IPS-18c (cell line): Measurements from ENCODE around the gene IL3.

Experiments
- H3K4me3 ChIP-seq: 2 replicates; pipeline ENCODE4 v1.7.0; 2013; ENCODE audit warnings: low read depth, mild to moderate bottlenecking, low read length, moderate library complexity; ENCODE audit not compliant: insufficient read depth
- H3K9me3 ChIP-seq: one replicate; pipeline ENCODE4 v1.6.1; 2013; ENCODE audit warnings: mild to moderate bottlenecking, low read length, moderate library complexity; ENCODE audit not compliant: control insufficient read depth, insufficient read depth

The IL3 gene

DNA sequence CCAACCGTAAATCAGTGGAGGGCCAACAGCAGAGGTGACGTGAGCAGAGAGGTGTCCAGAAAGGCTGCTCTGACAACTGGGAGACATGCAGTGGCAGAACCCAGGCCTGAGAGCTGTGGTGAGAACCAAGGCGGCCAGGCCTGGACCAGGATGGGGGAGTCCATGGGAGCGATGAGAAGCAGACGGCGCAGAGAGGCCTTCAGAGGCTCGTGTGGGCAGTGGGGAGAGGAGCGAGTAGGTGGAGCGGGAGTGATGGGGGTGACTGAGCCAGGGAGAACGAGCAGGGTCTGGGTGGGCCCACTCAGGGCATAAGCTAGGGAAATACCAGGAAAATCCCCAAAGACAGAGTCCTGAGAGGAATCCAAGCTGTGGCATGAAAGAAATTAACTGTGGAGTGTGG, 7.9 kb upstream of the IL3 start:
- H3K9me3 ChIP-seq: peaks cover 4% of the 10 kb centered on the region
- no peak overlapping the region for H3K4me3 ChIP-seq

DNA sequence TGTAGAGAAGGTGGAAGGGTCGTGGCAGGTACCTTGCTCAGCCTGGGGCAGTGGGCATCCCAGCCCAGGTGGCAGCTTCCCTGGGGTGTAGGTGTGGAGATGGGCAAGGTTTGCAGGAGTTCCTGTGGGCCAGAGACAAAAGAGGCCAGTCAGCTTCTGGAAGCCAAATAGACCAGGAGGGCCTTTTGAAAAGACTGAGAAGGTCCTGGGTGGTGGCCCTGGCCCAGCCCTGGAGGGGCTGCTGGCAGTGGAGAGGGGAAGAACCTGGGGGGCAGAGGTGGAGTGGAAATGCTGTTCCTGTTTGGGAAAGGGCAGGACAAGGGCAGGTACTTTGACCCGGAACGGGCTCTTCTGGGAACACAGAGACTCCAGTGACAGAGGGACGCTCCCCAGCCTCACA, 7.0 kb upstream of the IL3 start:
- H3K9me3 ChIP-seq: peaks cover 4% of the 10 kb centered on the region
- no peak overlapping the region for H3K4me3 ChIP-seq

- H3K4me3 ChIP-seq: no peak overlapping the region
- H3K9me3 ChIP-seq: peaks cover 4% of the 10 kb centered on the region
Observed at GRCh38 chr5:132054031-132054696, 6.3 kb upstream of the IL3 start.

DNA sequence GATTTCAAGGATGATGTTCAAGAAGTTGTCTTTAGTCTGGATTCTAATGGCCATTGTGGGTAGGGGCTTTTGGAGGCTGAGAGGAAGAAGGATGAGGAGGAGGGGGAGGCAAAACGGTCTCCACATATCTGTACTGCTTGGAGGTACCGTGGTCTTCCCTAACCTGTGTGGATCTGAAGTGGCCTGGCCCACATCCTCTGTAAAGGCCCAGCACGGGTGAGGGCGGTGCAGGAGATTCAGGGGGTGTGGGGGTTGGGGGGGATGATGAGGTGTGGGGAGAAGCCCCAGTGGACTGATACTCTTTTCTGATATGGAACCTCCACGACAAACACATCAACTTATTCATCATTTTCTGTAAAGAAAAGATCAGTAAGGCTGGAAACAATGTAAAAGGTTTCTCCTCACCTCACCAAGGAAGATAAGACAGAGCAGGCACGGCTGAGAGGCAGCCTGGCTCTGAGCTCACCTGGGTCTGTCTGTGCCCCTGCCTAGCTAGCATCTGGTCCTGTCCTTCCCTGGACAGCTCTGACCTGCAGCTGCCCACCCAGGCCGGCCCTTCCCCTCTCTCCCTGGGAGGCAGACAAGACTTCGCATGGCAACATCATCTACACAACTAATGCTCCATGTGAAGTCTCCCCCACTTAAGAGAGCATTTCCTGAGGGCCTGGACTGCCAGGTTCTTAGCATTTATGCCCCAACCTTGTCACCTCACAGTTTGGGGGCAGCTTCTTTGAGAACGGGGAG, 5.6 kb upstream of the IL3 start:
- H3K4me3 ChIP-seq: no peak overlapping the region
- peaks cover 4% of the 10 kb centered on the region for H3K9me3 ChIP-seq

GRCh38 chr5:132055441-132055807, 5.0 kb upstream of the IL3 start:
- Histone ChIP-seq H3K9me3 (peaks cover 4% of the 10 kb centered on the region), H3K4me3 (no peak overlapping the region)

GRCh38 chr5:132055808-132056609, 4.4 kb upstream of the IL3 start:
- Histone ChIP-seq H3K9me3 (peaks cover 4% of the 10 kb centered on the region), H3K4me3 (no peak overlapping the region)

DNA sequence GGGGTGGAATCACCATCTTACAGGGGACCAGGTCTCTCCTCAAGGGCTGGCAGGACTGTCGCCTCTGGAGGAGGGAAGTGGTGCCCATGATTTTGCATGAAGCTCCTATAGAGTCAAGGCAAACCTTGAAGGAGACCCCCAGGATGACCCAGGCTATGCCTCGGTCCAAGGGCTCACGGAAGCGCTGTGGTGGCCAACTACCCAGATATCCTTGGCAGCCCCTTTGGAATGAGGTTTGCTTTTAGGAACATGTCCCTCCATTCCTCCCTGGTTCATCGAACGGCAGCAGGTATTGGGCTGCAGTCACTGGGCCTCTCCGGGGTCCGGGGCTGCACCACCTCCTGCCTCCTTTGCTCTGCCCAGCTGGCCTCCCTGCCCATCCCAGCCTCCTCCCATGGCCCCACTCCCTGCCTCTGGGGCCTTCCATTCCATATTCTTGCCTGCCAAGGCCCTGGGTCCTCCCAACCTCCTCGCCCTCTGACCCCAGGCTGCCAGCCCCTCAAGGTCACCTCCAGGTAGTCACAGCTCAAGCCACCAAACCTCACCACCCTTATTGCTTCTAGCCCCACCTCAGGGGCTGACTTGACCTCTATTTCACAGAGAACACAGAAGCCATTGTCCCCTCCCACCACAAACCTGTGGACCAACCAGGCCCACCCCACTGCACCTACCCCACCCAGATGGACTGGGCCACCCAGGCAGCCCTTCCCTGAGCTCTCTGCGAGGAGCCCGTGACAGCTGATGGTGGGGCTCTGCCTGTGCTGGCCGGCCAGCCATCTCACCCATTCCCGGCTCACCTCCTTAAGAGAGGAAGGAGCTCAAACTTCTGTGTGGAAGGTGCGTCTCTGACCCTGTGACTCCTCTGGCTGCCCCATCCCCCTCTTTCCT, 3.6 kb upstream of the IL3 start:
- Histone ChIP-seq H3K9me3 (peaks cover 4% of the 10 kb centered on the region), H3K4me3 (no peak overlapping the region)

- no peak overlapping the region for H3K4me3 ChIP-seq
- H3K9me3 ChIP-seq: peaks cover 4% of the 10 kb centered on the region
Observed at GRCh38 chr5:132057498-132058255, 2.8 kb upstream of the IL3 start.

DNA sequence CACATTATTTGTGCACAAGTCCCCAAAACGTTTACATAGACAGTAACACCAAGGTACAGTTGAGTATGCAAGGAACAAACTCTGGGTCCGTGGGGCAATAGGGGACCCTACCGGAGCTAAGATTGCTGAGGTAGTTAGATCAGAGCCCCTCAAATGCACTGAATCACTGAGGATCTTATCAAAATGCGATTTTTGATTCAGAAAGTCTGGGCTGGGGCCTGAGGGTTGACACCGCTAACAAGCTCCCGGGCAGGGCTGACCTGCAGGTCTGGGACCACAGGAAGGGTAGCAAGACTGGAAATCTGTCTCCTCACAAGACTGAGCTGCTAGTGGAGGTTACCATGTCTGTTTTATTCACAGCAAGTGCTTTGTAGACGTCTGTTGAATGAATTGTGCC, 1.8 kb upstream of the IL3 start:
- Histone ChIP-seq H3K9me3 (peaks cover 4% of the 10 kb centered on the region), H3K4me3 (no peak overlapping the region)

DNA sequence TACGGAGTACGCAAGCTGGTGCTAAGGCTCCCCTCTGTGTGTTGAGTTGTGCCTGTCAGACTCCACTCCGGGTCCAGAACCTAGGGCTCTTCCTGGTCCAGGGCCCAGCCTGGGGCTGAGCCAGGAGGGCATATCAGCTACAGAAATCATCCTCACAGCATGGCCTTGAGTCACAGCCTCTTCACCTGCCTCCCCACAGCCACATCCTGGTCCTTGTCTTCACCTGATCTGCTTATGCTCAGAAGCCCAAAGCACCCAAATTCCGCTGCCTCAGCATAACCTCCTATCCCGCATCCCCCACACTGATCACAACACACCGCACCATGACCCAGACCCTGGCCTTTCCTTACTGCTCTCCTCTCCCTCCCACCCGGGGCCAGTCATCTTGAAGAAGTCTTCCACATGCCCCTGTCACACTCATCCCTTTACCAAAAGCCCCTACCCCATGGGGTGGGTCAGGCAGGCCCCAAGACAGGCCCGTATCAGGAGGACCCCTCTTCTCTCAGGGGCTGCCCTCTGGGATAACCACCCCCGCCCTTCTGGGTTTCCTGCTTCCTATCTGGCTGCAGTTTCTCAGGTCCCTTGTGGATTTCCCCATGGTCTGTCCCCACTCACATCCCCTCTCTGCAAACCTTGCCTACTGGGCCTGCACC, 1.3 kb upstream of the IL3 start:
- H3K9me3 ChIP-seq: peaks cover 4% of the 10 kb centered on the region
- no peak overlapping the region for H3K4me3 ChIP-seq

GRCh38 chr5:132059696-132060500, 557 bp upstream of the IL3 start:
- peaks cover 4% of the 10 kb centered on the region for H3K9me3 ChIP-seq
- no peak overlapping the region for H3K4me3 ChIP-seq

DNA sequence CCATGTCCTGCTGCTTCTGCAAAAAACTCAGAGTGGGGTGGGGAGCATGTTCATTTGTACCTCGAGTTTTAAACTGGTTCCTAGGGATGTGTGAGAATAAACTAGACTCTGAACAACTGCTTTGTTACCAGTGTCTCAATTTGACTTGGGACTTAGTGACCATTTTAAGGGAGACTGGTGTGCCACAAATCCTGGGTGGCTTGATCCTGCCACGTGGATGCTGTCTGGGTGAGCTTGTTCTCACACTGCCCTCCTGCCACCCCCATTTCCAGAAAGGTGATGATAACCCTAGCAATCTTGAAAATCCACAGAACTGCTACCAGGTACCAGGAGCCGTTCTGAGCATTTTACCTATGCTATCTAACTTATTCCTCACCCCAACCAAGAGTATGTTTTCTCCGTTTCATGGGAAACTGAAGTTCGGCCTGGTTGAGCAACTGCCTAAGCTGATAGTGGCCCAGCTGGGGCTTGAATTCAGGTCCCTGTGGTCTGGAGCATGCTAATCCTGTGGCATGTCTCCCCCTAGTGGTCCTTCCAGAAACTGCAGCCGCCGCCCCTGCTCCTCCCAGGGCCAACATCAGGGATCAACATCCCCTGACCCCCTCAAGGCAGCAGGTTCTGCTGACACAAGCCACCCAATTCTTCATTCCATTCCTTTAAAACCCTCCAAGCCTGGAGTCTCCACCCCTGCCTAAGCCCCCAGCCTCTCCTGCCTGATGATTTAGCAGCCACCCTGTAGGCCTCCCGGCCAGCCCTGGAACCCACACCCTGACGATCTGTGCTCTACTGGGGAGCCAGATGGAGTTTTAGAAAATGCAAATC, 2.8 kb downstream of the IL3 start:
- Histone ChIP-seq H3K9me3 (no peaks in the 10 kb centered on the region), H3K4me3 (no peak overlapping the region)

GRCh38 chr5:132064140-132064539, 3.7 kb downstream of the IL3 start:
- no peaks in the 10 kb centered on the region for H3K9me3 ChIP-seq
- H3K4me3 ChIP-seq: no peak overlapping the region

DNA sequence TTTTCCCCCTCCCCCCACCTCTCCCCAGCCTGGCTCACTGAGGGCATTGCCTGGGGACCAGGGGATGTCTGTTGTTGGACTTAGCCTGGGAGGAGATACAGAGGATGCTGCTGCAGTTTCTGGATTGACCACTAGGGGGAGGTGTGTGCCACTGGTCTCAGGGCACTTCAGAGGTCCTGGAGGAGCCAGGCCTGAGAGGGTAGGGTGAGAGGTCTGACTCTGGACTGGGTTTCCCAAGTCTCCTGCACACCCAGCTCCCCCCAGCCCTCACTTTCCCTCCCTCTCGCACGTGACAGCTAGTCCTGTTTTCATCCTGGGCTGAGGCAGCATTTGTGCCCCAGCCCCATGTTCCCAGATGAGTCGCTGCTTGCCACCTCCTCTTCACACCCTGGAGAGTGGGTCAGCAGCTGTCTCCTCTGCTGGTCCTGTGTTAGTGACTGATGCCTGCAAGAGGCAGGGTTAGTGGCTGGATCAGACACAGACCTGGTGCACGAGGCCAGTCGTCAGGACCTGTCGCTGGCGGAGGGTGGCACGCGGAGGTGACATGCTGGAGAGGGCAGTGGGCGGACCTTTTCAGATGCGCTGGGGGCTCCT, 4.4 kb downstream of the IL3 start:
- Histone ChIP-seq H3K4me3 (no peak overlapping the region), H3K9me3 (no peaks in the 10 kb centered on the region)
